HPDE6-E6E7 (cell line): ENCODE measurements around the gene PRR23A.
"Not testable (repeated sequence)": the region's sequence is repeated elsewhere in the genome, so short reads cannot be mapped to it uniquely, and the experiment has no call there.

Experiments used
- DNase-seq: peaks from one replicate; pipeline ENCODE4 v3.0.0; 2011; ENCODE audit warnings: missing footprints; ENCODE audit errors: extremely low spot score

The PRR23A gene

DNA sequence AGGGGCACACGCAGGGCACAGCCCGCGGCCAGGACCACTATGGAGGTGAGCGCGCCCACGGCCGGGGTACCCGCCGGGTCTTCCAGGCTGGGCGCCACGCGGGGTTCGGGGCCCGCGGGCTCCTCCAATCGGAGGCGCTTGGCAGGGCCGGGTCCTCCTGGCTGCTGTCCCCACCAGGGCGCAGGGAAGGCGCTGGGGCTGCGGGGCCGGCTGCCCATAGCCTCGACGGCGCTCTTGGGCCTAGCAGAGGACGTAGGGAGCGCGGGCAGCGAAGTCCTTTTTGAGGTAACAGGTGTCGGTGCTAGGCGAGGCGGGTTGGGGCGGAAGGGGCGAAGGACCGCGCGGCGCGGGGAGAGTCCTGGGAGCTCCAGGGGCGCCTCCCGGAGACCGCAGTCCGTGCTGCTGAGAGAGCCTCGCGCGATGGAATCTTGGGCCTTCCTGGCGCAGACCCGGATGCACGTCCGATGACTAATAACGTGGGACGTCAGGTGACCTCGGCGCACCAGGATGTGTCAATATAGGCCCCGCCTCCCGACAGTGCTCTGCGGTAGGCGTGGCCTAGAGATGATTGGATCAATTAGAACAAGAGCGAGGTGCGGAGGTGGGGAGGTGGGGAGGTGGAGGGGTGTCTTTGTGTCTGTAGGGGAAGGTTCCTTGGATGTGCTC, at the start of gene PRR23A:
Gene PRR23A, minus strand, starts transcription at position 218 of the 666 bp plus-strand sequence. Its CDS starts 0 bp downstream, at position 218.
- DNase-seq = no peak

DNA sequence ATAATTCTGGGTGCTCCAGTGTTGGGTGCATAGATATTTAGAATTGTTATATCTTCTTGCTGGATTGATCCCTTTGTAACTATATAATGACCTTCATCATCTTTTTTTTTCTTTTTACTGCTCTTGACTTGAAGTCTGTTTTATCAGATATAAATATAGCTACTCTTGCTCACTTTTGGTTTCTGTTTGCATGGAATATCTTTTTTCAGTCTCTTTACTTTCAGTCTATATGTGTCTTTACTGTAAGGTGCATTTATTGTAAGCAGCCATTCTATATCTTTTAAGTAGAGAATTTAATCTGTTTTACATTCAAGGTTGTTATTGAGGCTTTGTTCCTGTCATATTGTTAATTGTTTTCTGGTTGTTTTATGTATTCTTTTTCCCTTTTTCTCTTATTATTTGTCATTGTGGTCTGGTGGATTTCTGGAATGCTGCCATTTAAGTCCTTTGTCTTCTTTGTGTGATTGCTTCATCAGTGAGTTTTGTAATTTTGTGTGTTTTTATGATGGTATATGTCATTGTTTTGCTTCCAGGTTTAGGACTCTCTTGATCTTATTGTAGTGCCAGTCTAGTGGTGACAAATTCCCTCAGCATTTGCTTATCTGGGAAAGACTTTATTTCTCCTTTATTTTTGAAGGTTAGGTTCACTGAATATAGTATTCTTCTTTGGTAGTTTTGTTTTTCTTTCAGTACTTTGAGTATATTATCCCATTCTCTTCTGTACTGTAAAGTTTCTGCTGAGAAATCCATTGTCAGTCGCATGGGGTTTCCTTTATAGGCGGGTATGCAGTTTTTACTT, 46.9 kb upstream of the PRR23A start:
- no peak for DNase-seq

DNA sequence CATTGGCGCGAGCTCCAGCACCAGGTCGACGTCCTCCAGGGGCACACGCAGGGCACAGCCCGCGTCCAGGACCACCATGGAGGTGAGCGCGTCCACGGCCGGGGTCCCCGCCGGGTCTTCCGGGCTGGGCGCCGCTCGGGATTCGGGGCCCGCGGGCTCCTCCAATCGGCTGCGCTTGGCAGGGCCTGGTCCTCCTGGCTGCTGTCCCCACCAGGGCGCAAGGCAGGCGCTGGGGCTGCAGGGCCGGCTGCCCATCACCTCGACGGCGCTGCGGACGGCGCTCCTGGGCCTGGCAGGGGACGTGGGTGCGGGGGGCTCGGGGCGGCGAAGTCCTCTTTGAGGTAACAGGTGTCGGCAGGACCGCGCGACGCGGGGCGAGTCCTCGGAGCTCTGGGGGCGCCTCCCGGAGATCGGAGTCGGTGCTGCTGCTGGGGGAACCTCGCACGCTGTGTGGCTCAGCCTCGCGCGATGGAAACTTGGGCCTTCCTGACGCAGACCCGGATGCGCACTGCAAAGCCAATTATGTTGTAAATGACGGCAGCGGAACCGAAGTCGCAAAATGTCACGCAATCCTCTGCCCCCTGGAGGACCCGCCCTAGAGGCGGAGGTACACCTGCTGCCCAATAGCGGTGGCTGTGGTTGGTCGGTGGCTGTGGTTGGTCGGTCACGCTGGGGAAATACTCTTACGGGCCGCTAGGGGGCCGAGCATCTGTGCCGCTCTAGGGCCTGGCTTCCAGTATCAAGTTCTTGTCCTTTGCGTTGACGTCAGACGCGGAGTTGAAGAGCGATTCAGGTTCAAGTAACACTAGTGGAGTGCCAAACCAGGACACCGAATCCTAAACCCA, 38.5 kb upstream of the PRR23A start, which contains the start of gene PRR23C:
Gene PRR23C, minus strand, starts transcription at position 527 of the 845 bp plus-strand sequence. Its CDS starts 272 bp downstream, at position 255.
- DNase-seq = no peak

DNA sequence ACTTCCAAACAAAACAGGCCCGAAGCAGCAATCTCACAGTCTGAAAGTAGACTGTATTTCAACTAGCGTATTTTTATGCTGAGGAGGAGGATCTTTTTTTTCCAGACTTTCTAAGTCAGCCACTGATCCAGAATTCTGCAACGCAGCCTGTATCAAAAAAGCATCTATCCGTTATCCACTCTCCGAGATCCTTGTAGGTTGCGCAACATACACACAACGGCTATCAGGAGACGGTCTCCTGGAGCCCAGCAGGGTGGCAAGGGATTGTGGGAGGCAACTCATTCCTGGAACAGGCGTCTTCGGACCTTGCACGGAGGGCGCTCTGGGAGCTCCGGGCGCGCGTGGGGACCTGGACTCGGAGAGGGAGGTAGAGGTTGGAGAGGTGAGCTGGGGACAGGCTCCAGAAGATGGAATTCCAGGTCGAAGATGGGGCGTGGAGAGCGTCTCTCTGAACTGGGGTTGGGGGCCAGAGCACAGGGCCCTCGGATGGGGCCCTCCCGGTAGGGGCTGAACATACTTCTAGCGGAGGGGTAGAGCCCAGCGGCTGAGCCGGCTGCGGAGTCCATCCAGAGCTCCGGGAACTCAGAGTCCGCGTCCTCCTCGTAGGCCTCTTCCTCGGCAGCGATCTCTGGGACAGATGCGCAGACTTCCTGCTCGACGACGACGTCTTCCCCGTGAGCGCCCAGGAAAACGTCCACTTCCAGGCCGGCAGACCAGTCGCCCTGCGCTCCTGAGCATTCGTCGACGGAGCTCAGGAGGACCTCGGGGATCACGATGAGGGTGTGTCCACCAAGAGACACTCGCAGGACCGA, 37.7 kb upstream of the PRR23A start:
- no peak for DNase-seq

DNA sequence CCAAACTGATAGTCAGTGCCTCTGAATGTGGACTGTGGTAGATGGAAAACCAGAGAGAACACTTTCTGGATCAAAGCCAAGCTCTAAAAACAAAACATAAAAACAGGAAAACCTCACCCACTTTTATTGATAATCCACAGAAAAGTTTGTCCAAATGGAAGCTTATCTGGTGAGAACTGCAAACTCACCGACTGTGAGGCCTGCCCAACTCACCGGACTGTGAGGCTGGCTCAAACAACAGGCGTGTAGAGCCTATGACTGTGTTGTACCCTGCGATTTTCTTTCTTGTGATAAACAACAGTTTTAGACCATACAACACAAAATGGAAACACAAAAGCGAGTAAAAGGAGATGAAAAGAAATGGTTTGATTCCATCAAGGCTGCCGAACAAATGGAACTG, 31.4 kb upstream of the PRR23A start:
- no peak for DNase-seq

DNA sequence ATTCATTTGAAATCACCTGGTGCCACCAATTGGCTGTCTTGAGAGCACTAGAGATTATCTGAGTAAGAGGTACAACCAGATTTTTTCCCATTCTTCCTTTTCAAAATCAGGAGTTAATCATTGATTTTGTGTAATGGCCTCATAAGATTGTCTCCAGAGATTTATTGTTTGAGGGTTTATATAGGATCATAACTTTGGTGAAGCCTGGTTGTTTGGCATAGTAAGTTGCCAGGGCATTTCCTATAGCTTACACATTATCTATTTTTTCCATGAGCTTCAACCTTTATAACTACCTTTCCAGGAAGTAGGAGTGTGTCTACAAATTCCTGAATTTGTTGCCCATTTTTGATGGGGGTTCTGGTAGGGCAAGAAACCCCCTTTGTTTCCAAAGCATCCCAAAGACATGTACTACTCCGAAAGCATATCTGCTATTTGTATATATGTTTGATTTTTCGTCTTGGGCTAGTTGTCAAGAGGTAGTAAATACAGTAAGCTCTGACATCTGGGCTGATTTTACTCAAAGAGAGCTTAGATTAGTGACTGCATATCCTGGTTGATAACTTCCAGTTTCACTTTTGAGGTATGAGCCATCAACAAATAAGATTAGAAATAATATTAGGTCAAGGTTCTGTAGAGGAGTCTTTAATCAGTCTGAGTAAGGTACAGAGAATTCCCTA, 26.4 kb upstream of the PRR23A start:
- no peak for DNase-seq

DNA sequence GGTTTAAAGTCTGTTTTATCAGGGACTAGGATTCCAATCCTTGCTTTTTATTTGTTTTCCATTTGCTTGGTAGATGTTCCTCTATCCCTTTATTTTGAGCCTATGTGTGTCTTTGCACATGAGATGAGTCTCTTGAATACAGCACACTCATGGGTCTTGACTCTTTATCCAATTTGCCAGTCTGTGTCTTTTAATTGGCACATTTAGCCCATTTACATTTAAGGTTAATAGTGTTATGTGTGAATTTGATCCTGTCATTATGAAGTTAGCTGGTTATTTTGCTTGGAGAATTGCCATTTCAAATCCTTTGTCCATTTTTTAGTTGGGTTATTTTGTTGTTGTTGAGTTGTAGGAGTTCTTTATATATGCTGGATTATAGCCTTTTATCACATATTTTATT, 24.5 kb upstream of the PRR23A start:
- not testable (repeated sequence) for DNase-seq

DNA sequence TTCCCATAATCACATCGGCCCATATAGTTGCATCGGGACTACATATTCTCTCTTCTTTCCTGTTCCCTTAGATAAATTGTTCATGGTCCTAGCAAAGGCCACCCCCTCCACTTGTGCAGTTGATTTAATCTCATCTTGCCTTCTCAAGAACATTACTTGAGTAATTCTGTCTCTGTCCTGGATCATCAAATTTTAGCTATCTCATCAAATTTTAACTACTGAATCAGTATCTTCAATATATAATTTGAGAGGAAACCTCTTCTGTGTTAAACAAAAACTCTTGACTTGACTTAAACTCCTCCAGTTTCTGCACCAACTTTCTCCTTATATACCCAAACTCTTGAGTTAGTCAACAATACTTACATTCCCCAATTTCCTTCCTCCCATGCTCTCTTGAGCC, 18.9 kb upstream of the PRR23A start:
- DNase-seq = no peak

DNA sequence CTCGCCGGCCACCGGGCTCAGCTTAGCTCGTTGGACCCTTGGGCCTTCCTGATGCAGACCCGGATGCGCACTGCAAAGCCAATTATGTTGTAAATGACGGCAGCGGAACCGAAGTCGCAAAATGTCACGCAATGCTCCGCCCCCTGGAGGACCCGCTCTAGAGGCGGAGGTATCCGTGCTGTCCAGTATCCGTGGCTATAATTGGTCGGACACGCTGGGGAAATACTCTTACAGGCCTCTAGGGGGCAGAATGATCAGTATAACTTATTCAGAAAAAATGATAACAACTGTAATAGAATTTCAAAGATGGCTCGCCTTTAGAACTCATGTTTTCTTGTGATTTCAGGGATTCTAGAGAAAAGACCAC, 14.8 kb upstream of the PRR23A start, which contains the start of gene PRR23B:
Gene PRR23B, minus strand, starts transcription at position 59 of the 367 bp plus-strand sequence. CDS start 265 bp downstream, outside the sequence.
- no peak for DNase-seq

DNA sequence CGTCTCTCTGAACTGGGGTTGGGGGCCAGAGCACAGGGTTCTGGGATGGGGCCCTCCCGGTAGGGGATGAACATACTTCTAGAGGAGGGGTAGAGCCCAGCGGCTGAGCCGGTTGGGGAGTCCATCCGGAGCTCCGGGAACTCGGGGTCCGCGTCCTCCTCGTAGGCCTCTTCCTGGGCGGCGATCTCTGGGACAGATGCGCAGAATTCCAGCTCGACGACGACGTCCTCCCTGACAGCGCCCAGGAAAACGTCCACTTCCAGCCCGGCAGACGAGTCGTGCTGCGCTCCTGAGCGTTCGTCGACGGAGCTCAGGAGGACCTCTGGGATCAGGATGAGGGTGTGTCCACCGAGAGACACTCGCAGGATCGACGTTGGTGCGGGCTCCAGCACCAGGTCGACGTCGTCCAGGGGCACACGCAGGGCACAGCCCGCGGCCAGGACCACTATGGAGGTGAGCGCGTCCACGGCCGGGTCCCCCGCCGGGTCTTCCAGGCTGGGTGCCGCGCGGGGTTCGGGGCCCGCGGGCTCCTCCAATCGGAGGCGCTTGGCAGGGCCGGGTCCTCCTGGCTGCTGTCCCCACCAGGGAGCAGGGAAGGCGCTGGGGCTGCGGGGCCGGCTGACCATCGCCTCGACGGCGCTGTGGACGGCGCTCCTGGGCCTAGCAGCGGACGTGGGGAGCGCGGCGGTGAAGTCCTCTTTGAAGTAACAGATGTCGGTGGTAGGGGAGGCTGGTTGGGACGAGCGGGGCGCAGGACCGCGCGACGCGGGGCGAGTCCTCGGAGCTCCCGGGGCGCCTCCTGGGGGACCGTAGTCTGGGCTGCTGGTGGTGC, 14.2 kb upstream of the PRR23A start:
- DNase-seq = no peak

DNA sequence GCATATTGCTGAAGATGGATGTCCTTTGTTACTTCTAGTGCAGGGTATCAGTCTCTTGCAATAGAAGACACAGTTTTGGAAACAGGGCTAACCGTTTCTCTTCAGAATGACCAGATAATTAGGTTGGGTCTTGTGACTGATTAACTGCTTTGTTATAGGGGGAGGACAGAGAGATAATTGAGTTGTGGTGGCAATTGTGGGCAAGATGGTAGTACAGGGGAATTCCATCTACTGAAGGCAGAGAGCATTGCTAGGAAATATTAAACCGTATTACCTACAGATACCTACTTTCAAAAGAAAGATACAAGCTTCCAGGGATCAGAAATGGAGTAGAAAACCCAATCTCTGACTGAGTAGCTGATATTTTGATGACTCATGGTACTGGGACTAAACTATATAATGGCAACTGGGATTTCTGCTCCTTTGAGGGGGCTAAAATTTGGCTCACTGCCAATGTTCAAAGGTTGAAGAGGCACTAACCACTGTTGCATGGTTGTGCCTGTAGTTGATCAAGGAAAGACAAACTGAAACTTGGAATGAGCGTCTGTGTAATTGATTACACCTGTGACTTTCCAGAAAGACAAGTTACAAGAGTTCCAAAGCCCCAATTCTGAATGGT, 10.5 kb upstream of the PRR23A start:
- no peak for DNase-seq

DNA sequence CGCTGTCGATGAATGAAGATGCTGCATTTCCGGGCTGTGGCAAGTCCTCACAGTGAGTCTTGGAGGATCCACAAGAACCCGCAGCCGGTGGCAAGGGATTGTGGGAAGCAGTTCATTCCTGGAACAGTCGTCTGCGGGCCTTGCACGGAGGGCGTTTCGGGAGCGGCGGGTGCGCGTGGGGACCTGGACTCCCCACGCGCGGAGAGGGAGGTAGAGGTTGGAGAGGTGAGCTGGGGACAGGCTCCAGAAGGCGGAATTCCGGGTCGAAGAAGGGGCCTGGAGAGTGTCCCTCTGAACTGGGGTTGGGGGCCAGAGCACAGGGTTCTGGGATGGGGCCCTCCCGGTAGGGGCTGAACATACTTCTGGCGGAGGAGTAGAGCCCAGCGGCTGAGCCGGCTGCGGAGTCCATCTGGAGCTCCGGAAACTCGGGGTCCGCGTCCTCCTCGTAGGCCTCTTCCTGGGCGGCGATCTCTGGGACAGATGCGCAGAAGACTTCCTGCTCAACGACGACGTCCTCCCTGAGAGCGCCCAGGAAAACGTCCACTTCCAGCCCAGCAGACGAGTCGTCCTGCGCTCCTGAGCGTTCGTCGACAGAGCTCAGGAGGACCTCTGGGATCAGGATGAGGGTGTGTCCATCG, 593 bp downstream of the PRR23A start:
- no peak for DNase-seq

DNA sequence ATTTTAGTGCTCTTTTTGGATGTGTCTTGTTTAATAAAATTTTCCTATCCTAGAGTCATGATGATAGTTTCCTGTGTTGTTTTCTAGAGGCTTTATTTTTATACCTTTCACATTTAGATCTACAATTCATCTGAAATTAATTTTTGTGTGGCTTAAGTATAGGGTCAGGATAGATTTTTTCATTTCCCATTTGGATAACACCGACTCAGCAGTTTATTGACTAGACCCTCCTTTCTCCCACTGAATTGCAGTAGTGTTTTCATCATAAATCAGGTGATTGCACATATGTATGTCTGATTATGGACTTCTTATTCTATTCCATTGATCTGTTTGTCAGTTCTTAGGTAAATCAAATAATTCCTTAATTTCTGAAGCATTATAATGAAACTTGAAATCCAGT, 10.4 kb downstream of the PRR23A start:
- no peak for DNase-seq

DNA sequence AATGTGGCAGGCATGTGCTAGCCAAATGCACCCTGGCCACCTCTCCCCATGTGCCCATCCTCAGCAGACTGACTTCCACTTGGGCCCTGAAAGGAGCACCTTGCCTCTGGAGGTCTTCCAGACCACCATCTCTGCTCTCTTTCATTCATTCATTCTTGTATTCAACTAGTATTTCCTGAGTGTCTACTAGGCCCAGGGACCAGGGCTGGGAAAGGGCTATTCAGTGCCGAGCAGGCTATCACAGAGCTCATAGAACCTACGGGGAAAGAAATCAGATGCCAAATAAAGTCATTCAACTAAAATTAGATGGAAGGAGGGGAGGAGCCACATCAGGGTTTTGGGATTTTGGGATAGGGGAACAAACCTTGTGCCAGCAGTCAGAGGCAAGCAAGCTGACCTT, 18.9 kb downstream of the PRR23A start:
- no peak for DNase-seq

DNA sequence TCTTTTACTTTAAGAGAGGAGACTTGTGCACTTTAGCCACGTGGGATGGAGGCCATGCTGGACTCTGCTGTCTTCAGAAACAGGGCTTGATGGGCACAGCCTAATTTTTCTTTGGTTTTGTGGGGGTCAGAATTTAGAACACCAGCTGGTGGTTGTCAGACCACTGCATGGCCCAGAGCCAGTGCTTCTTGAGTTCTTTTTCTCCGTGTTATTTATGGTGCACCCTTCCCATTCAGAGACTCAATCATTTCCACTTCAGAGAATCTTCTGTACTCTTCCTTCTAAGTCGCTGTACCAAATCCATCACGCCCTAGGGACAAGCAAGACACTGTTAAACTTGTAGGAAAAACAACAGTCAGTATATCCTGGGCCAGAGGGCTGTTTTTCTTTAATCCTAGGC, 20.1 kb downstream of the PRR23A start:
- no peak for DNase-seq

DNA sequence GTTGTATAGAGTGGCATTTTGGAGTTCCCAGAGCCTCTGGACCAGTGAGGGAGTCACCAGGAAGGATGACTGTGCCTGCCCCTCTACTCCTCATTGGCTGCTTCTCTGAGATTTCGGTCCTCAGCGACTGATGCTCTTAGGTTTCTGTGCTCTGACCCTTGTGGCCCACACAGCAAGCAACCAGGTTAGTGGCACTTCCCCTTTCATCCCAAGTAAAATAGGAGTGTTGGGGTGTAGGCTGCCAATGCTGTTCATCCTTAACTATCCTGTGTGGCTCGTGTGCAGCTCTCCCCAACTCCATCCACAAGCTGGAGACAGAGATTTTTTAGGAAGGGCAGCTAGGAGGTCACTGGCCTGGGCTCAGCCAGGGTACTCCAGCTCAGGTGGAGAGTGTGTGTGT, 21.3 kb downstream of the PRR23A start:
- DNase-seq = no peak

DNA sequence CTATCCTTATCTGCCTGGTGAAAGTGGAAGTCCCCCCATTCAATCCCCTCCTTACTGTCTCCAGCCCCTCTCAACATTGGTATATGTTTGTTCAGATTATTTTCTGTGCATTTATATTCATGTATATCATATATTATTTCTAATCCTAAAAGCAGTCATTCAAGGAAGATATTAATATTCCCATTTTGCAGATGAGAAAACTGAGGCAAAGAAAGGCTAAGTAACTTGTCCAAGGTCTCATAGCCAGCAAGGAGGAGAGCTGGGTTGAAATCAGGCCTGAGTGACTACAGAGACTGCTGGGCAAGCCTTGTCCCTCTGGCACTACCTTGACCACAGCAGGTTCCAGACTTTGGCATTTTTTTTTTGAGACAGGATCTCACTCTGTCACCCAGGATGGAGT, 30.0 kb downstream of the PRR23A start:
- DNase-seq = no peak

DNA sequence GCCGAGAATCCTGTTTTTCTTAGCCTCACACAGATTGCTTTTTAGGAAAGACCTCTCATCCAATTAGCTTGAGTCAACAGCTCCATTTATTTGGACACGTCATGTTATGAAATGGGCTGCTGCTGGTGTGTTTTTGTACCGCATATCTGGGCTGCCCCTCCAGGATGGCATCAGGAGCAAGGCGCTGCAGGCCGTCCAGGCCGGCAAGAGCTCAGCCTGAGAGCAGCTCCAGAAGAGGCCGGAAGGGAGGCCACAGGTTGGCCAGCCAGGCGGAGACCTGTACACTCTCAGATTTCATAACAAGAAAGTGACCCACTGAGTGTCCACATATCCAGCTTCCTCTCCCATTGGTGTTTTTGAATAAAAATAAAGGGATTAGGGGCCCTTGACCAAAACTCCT, 30.7 kb downstream of the PRR23A start:
- DNase-seq = no peak

DNA sequence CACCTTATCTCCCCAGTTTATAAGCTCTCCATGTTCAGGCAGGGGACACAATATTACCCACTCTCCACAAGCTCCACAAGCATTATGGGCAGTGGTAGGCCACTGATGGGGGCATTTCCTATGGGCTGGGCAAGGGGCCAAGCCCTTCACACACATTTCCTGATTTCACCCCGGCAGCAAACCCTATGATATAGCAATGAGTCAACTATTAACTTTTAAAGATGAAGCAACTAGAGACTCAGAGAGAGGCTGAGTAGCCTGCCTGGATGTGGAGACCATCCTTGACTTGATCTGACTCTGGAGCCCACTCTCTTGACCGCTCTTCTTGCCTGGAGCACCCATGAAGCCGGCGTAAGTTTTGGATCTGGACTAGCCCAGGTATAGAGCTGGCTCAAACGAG, 31.6 kb downstream of the PRR23A start:
- no peak for DNase-seq
